HepG2 (cell line): ENCODE results near the gene KLHL17. TPM values are rescaled to one million over a fixed set of nuclear protein-coding genes. Genes with fewer than 3 reads are reported as not detected.
A peak's percentile ranks its signal among the peaks of the same experiment; 100 is the strongest.

Source experiments
- ATAC-seq: fragments of 200-7000 bp; cut with Tn5 transposase; 3 replicates; pipeline ENCODE4 v1.9.1; 2020; ENCODE audit warnings: mild to moderate bottlenecking, moderate library complexity
- BruUV-seq: library from RNA; stranded (reverse); fragments of 400-500 nt; replicated peaks from 2 replicates; lab custom pipeline; 2021; lab: Mats Ljungman, UMichigan
- CTCF ChIA-PET: fragments of 300-600 bp; formaldehyde crosslinking; extraction: SDS; loops from one replicate; lab custom pipeline; 2021; ENCODE audit warnings: low total read pairs, inconsistent platforms, low intra/inter-chr PET ratio; lab: Yijun Ruan, JAX
- POLR2A ChIA-PET: fragments of 350-600 bp; sonication (Branson Sonifier 250); formaldehyde crosslinking; loops from one replicate; lab custom pipeline; 2020; ENCODE audit warnings: antibody characterized with exemption, inconsistent platforms; lab: Yijun Ruan, JAX
- DNase-seq: peaks from one replicate; pipeline ENCODE4 v3.0.0-alpha.2; 2015; ENCODE audit warnings: low spot score
- FAIRE-seq: peaks from 3 replicates; lab custom pipeline; 2011; peaks lifted over from hg19 to GRCh38; lab: Jason Lieb, UNC
- H2AFZ ChIP-seq: one replicate; pipeline ENCODE4 v1.6.1; 2011; ENCODE audit warnings: low read length, inconsistent platforms
- H3K27ac ChIP-seq: fragments of 300-600 bp; 3 replicates; pipeline ENCODE4 v1.8.0; 2011; ENCODE audit warnings: mixed run types, mild to moderate bottlenecking, mixed read lengths, low read length, inconsistent platforms; ENCODE audit not compliant: insufficient read depth; ENCODE audit errors: extremely low read length
- H3K27me3 ChIP-seq, 2 experiments: fragments of 200-600 bp in 1 of 2; 2 replicates in 1 of 2; 3 replicates in 1 of 2; pipeline versions ENCODE4 v1.6.0 to v1.8.0; 2011; ENCODE audit warnings: low read length in 2 of 2, mild to moderate bottlenecking in 2 of 2, moderate library complexity in 2 of 2, inconsistent platforms in 1 of 2; ENCODE audit not compliant: insufficient read depth in 2 of 2, control insufficient read depth in 1 of 2
- H3K36me3 ChIP-seq, 2 experiments: fragments of 200-600 bp in 1 of 2; replicated peaks in 1 of 2; 2 replicates in 1 of 2; 3 replicates in 1 of 2; pipeline versions ENCODE4 v1.5.1 to v1.8.0; 2011; ENCODE audit warnings: low read length in 2 of 2, inconsistent platforms in 1 of 2; ENCODE audit not compliant: insufficient read depth in 2 of 2, control insufficient read depth in 1 of 2
- H3K4me1 ChIP-seq: 2 replicates; pipeline ENCODE4 v1.5.1; 2012; ENCODE audit warnings: low read length, inconsistent platforms; ENCODE audit not compliant: insufficient read depth
- H3K4me2 ChIP-seq: 2 replicates; pipeline ENCODE4 v1.6.0; 2011; ENCODE audit warnings: low read depth, low read length, inconsistent platforms
- H3K4me3 ChIP-seq, 3 experiments: fragments of 200-600 bp in 1 of 3; sonication (generic), shearing (Covaris generic) in 1 of 3; replicated peaks in 1 of 3; 2 replicates each; pipeline ENCODE4 v1.5.1; 2011 to 2016; ENCODE audit warnings: low read length in 3 of 3, inconsistent platforms in 2 of 3, low read depth in 2 of 3, mild to moderate bottlenecking in 2 of 3, control low read depth in 1 of 3, mixed read lengths in 1 of 3; ENCODE audit not compliant: insufficient read depth in 1 of 3
- H3K79me2 ChIP-seq: one replicate; pipeline ENCODE4 v1.6.1; 2011; ENCODE audit warnings: low read length, inconsistent platforms; ENCODE audit not compliant: insufficient read depth
- H3K9ac ChIP-seq: 2 replicates; pipeline ENCODE4 v1.6.0; 2011; ENCODE audit warnings: mild to moderate bottlenecking, low read depth, low read length, inconsistent platforms; ENCODE audit not compliant: insufficient read depth
- H3K9me3 ChIP-seq: 2 replicates; pipeline ENCODE4 v1.5.1; 2012; ENCODE audit warnings: mild to moderate bottlenecking, low read length
- H4K20me1 ChIP-seq: 2 replicates; pipeline ENCODE4 v1.6.0; 2011; ENCODE audit warnings: inconsistent platforms, mild to moderate bottlenecking, low read length, moderate library complexity; ENCODE audit not compliant: insufficient read depth
- ARNT2 ChIP-seq: sonication (generic); formaldehyde crosslinking; IDR thresholded peaks from 2 replicates; pipeline ENCODE4 v1.8.0; 2022; ENCODE audit warnings: mild to moderate bottlenecking, low read depth, missing genetic modification reagents, moderate library complexity
- ATF5 ChIP-seq: sonication (generic); formaldehyde crosslinking; IDR thresholded peaks from 2 replicates; pipeline ENCODE4 v1.4.0; 2020; ENCODE audit warnings: mild to moderate bottlenecking, low read depth, missing genetic modification reagents
- CC2D1A ChIP-seq: sonication (generic); formaldehyde crosslinking; IDR thresholded peaks from 2 replicates; pipeline ENCODE4 v1.8.1; 2023; ENCODE audit warnings: mild to moderate bottlenecking, missing genetic modification reagents
- CTCF ChIP-seq: sonication (generic); formaldehyde crosslinking; IDR thresholded peaks from 2 replicates; pipeline ENCODE4 v1.5.0; 2020; ENCODE audit warnings: mild to moderate bottlenecking, missing genetic modification reagents, moderate library complexity
- MTF2 ChIP-seq: sonication (generic); formaldehyde crosslinking; IDR thresholded peaks from 2 replicates; pipeline ENCODE4 v1.5.0; 2020; ENCODE audit warnings: missing genetic modification reagents, borderline replicate concordance
- MXD3 ChIP-seq: IDR thresholded peaks from 2 replicates; pipeline ENCODE4 v1.6.1; 2016; ENCODE audit warnings: mild to moderate bottlenecking, missing biosample characterization, missing genetic modification reagents
- NFATC3 ChIP-seq: sonication (generic); formaldehyde crosslinking; IDR thresholded peaks from 2 replicates; pipeline ENCODE4 v1.5.1; 2020; ENCODE audit warnings: mild to moderate bottlenecking, missing genetic modification reagents
- SMAD1 ChIP-seq: sonication (generic); formaldehyde crosslinking; IDR thresholded peaks from 2 replicates; pipeline ENCODE4 v1.4.0; 2020; ENCODE audit warnings: missing genetic modification reagents, low read depth, mild to moderate bottlenecking, borderline replicate concordance
- SP2 ChIP-seq: sonication (generic); formaldehyde crosslinking; IDR thresholded peaks from 2 replicates; pipeline ENCODE4 v1.5.1; 2020; ENCODE audit warnings: mild to moderate bottlenecking, missing genetic modification reagents
- SRSF1 ChIP-seq: fragments of 200-400 bp; formaldehyde crosslinking; optimal IDR thresholded peaks from 2 replicates; pipeline ENCODE3; 2017; ENCODE audit warnings: mild to moderate bottlenecking, low read depth, low read length, moderate library complexity
- SRSF9 ChIP-seq: fragments of 200-400 bp; formaldehyde crosslinking; IDR thresholded peaks from 2 replicates; pipeline ENCODE4 v1.6.1; 2018; ENCODE audit warnings: borderline replicate concordance, mild to moderate bottlenecking, low read depth, low read length; ENCODE audit not compliant: insufficient read depth, poor library complexity, severe bottlenecking
- ZNF800 ChIP-seq: sonication (generic); formaldehyde crosslinking; IDR thresholded peaks from 2 replicates; pipeline ENCODE4 v1.4.0; 2020; ENCODE audit warnings: missing genetic modification reagents
- ZXDC ChIP-seq: sonication (generic); formaldehyde crosslinking; IDR thresholded peaks from 2 replicates; pipeline ENCODE4 v1.5.0; 2020; ENCODE audit warnings: mild to moderate bottlenecking, missing genetic modification reagents
- WGBS: methylation state at CpG from one replicate; pipeline ENCODE4 v1.1.6; 2017; ENCODE audit warnings: low lambda C conversion rate; 5-methylcytosine and 5-hydroxymethylcytosine counted together
- in situ Hi-C: cut with HindIII; loops from 2 replicates; pipeline ENCODE4 v1.10.0; 2017; ENCODE audit warnings: low pct_unique_long_range_greater_than_20kb; ENCODE audit not compliant: extremely low pct_ligation_motif_present
- intact Hi-C: fragments of 100-400 bp; cut with micrococcal nuclease; formaldehyde crosslinking; loops from one replicate; pipeline ENCODE4 v1.10.0; 2022; ENCODE audit not compliant: unreplicated experiment
- polyA plus RNA-seq, 8 experiments: library from polyadenylated mRNA; depleted of rRNA in 3 of 8; stranded (reverse) in 7 of 8; unstranded in 1 of 8; fragments of >200 nt; fragmentation: Illumina TruSeq in 4 of 8; extraction: Trizol in 4 of 8; gene quantifications; 2 replicates each; pipeline versions ENCODE4 v1.2.1 to v1.2.3, GENCODE V29; 2011 to 2016; ENCODE audit warnings: low read depth in 4 of 8, missing spikeins in 1 of 8, mixed read lengths in 1 of 8; ENCODE audit not compliant: insufficient read depth in 1 of 8
- total RNA-seq, 5 experiments: library from RNA; depleted of rRNA; stranded (reverse); fragments of >200 nt; fragmentation: Illumina TruSeq; extraction: Trizol; gene quantifications; 2 replicates each; pipeline ENCODE4 v1.2.3, GENCODE V29; 2016; ENCODE audit warnings: low read depth in 1 of 5

The KLHL17 gene
- total and polyA plus RNA-seq, 2 of the 13 experiments (the other 11 are each of a cell fraction or from before 2014, with no cell fraction given), result 9.3 to 24.7 TPM

GRCh38 chr1:924656-925560, 35.5 kb upstream of the KLHL17 start:
- H3K9me3 ChIP-seq, result no peaks in the 10 kb centered on the region
- H3K27ac ChIP-seq, result no peak overlapping the region
- in situ Hi-C loops, result no loop called here
- peak overlapping the region; percentile 26 to 62 (median 36); a peak in 4 of 6 replicates for H3K4me3 ChIP-seq
- H3K4me2 ChIP-seq, result peak overlapping the region; percentile 60
- no peak overlapping the region for H3K9ac ChIP-seq
- H3K4me1 ChIP-seq, result peaks cover 25% of the 10 kb centered on the region
- WGBS, result 0% methylated on average over 1 of the region's 120 CpGs
- peaks cover 45 to 85% of the 10 kb centered on the region in 2 experiments for H3K27me3 ChIP-seq
- FAIRE-seq (no peak), DNase-seq (no peak), ATAC-seq (no peak)
- intact Hi-C loops, result no loop called here
- ChIA-PET CTCF (no interaction called here), POLR2A (no interaction called here)
- BruUV-seq, result no TSS peak
- peaks cover 8% of the 10 kb centered on the region; the same call in 1 of the 2 replicates for H4K20me1 ChIP-seq
- no peaks in the 10 kb centered on the region for H3K79me2 ChIP-seq
- no peaks in the 10 kb centered on the region for H3K36me3 ChIP-seq
- no peak overlapping the region for H2AFZ ChIP-seq
- TF ChIP-seq SRSF9 (no peak), SRSF1 (peak; percentile 17), CTCF (0 out of 2 replicates have a peak, but pooled peaks have one; percentile 16), NFATC3 (no peak), MTF2 (CRISPR knock-in tag) (peak; percentile 94; the same call in 1 of the 2 replicates), ARNT2 (CRISPR knock-in tag) (0 out of 2 replicates have a peak, but pooled peaks have one; percentile 40), CC2D1A (no peak), ATF5 (CRISPR knock-in tag) (no peak), SP2 (CRISPR knock-in tag) (no peak), MXD3 (CRISPR knock-in tag) (no peak), ZNF800 (peak; percentile 97), ZXDC (CRISPR knock-in tag) (no peak), SMAD1 (CRISPR knock-in tag) (no peak)
